Stimulated activated CD4-positive, alpha-beta T cell treated with anti-CD3 and anti-CD28 coated beads, TNF-alpha, amount 100 ng/mL, for 4 hours (primary cell): ENCODE results near the gene DOCK4.

Experiments used
- DNase-seq, 3 experiments: peaks; one replicate each; pipeline ENCODE4 v3.0.0-alpha.2; 2020; ENCODE audit warnings: low read depth in 3 of 3

Gene DOCK4

GRCh38 chr7:112012242-112012641, 194.0 kb downstream of the DOCK4 start:
- DNase-seq: no peak

GRCh38 chr7:112010994-112011393, 195.2 kb downstream of the DOCK4 start:
- no peak for DNase-seq

GRCh38 chr7:112010109-112010508, 196.1 kb downstream of the DOCK4 start:
- no peak for DNase-seq

- DNase-seq: no peak
These were observed 197.1 kb downstream of the DOCK4 start for GRCh38 chr7:112009081-112009480.

- DNase-seq: no peak
These were observed 199.0 kb downstream of the DOCK4 start for GRCh38 chr7:112007185-112007584.

GRCh38 chr7:112006071-112006470, 200.1 kb downstream of the DOCK4 start:
- no peak for DNase-seq

GRCh38 chr7:112005205-112005775, 200.9 kb downstream of the DOCK4 start:
- no peak for DNase-seq

- no peak for DNase-seq
These were observed 204.9 kb downstream of the DOCK4 start for GRCh38 chr7:112001091-112001826.

- DNase-seq: no peak
These were observed 207.9 kb downstream of the DOCK4 start for GRCh38 chr7:111998326-111998725.

GRCh38 chr7:111997546-111997945, 208.7 kb downstream of the DOCK4 start:
- DNase-seq: no peak

GRCh38 chr7:111992601-111993000, 213.6 kb downstream of the DOCK4 start:
- no peak for DNase-seq

- DNase-seq: no peak
These were observed 215.6 kb downstream of the DOCK4 start for GRCh38 chr7:111990643-111991042.

GRCh38 chr7:111987886-111988285, 218.3 kb downstream of the DOCK4 start:
- no peak for DNase-seq

- DNase-seq: no peak
These were observed 218.9 kb downstream of the DOCK4 start for GRCh38 chr7:111987115-111987826.

- no peak for DNase-seq
These were observed 219.6 kb downstream of the DOCK4 start for GRCh38 chr7:111986601-111987000.

GRCh38 chr7:111985798-111986197, 220.4 kb downstream of the DOCK4 start:
- DNase-seq: no peak

GRCh38 chr7:111982804-111983203, 223.4 kb downstream of the DOCK4 start:
- DNase-seq: no peak

- DNase-seq: no peak
These were observed 224.1 kb downstream of the DOCK4 start for GRCh38 chr7:111982133-111982532.

GRCh38 chr7:111980725-111981124, 225.5 kb downstream of the DOCK4 start:
- DNase-seq: no peak

GRCh38 chr7:111975346-111975745, 230.9 kb downstream of the DOCK4 start:
- DNase-seq: no peak

- DNase-seq: no peak
These were observed 245.2 kb downstream of the DOCK4 start for GRCh38 chr7:111960984-111961383.

GRCh38 chr7:111958896-111959295, 247.3 kb downstream of the DOCK4 start:
- no peak for DNase-seq

- DNase-seq: no peak
These were observed 247.8 kb downstream of the DOCK4 start for GRCh38 chr7:111958431-111958830.
